PC-9 (cell line): ENCODE data around the gene ENDOG. TPM values are rescaled to one million over a fixed set of nuclear protein-coding genes. Genes with fewer than 3 reads are reported as not detected.
"Not testable (repeated sequence)": the region's sequence is repeated elsewhere in the genome, so short reads cannot be mapped to it uniquely, and the experiment has no call there.

Experiments used
- BruUV-seq: library from RNA; stranded (reverse); fragments of 400-500 nt; replicated peaks from 2 replicates; lab custom pipeline; 2021; lab: Mats Ljungman, UMichigan
- CTCF ChIA-PET: fragments of 300-600 bp; sonication (Branson Sonifier 250); formaldehyde crosslinking; loops from one replicate; lab custom pipeline; 2022; ENCODE audit warnings: antibody characterized with exemption; lab: Charles Lee
- POLR2A ChIA-PET: fragments of 300-600 bp; sonication (Branson Sonifier 250); formaldehyde crosslinking; loops from one replicate; lab custom pipeline; 2022; ENCODE audit warnings: antibody characterized with exemption; ENCODE audit not compliant: unreplicated experiment; lab: Charles Lee
- DNase-seq, 2 experiments: peaks; one replicate each; pipeline versions ENCODE4 v3.0.0 to v3.0.0-alpha.2; 2015 to 2022; ENCODE audit warnings: mixed read lengths in 1 of 2
- H2AFZ ChIP-seq: fragments of 200-600 bp; sonication (generic); 2 replicates; pipeline ENCODE4 v1.8.1; 2017; ENCODE audit warnings: antibody characterized with exemption
- H3F3A ChIP-seq: fragments of 200-600 bp; sonication (generic); 2 replicates; pipeline ENCODE4 v1.8.1; 2017; ENCODE audit warnings: antibody characterized with exemption, mild to moderate bottlenecking, low read depth; ENCODE audit not compliant: insufficient read depth
- H3K27ac ChIP-seq: fragments of 200-600 bp; sonication (generic); 2 replicates; pipeline ENCODE4 v1.6.1; 2016; ENCODE audit warnings: mixed run types
- H3K27me3 ChIP-seq: fragments of 200-600 bp; sonication (generic); 2 replicates; pipeline ENCODE4 v1.6.1; 2016; ENCODE audit warnings: low read depth, mixed run types; ENCODE audit not compliant: insufficient read depth
- H3K36me3 ChIP-seq: fragments of 200-600 bp; sonication (generic); 2 replicates; pipeline ENCODE4 v1.6.1; 2016; ENCODE audit warnings: low read depth, mixed run types
- H3K4me1 ChIP-seq: fragments of 200-600 bp; sonication (generic); replicated peaks from 2 replicates; pipeline ENCODE4 v1.6.1; 2016; ENCODE audit warnings: mixed run types; ENCODE audit not compliant: insufficient read depth
- H3K4me2 ChIP-seq: fragments of 200-600 bp; sonication (generic); 2 replicates; pipeline ENCODE4 v1.6.1; 2017; ENCODE audit warnings: mixed run types
- H3K4me3 ChIP-seq: fragments of 200-600 bp; sonication (generic); 2 replicates; pipeline ENCODE4 v1.6.1; 2016; ENCODE audit warnings: mixed run types
- H3K79me2 ChIP-seq: fragments of 200-600 bp; sonication (generic); 2 replicates; pipeline ENCODE4 v1.6.1; 2017; ENCODE audit warnings: low read depth, mixed run types
- H3K9me2 ChIP-seq: fragments of 200-600 bp; sonication (generic); 2 replicates; pipeline ENCODE4 v1.8.1; 2017; ENCODE audit warnings: mild to moderate bottlenecking; ENCODE audit not compliant: insufficient read depth
- H3K9me3 ChIP-seq: fragments of 200-600 bp; sonication (generic); 2 replicates; pipeline ENCODE4 v1.8.1; 2016; ENCODE audit warnings: low read depth; ENCODE audit not compliant: insufficient read depth
- H4K20me1 ChIP-seq: fragments of 200-600 bp; sonication (generic); 2 replicates; pipeline ENCODE4 v1.8.1; 2017; ENCODE audit not compliant: insufficient read depth
- EZH2 ChIP-seq: fragments of 200-600 bp; sonication (generic); IDR thresholded peaks from 2 replicates; pipeline ENCODE4 v1.8.0; 2017; ENCODE audit warnings: antibody characterized with exemption, low read depth
- intact Hi-C: fragments of 100-400 bp; cut with micrococcal nuclease; formaldehyde crosslinking; loops from one replicate; pipeline ENCODE4 v1.10.0; 2022; ENCODE audit not compliant: unreplicated experiment
- total RNA-seq: library from RNA; stranded (reverse); gene quantifications from 2 replicates; pipeline ENCODE4 v1.2.3, GENCODE V29; 2021
- TF ChIP-seq, protein P1 (sequence below): fragments of 200-600 bp; sonication (generic); conservative IDR thresholded peaks from 2 replicates; pipeline ENCODE4 v1.6.1; 2017; ENCODE audit warnings: mixed run types, antibody characterized with exemption, mild to moderate bottlenecking, moderate library complexity

Gene ENDOG
- total RNA-seq, 1 experiment from 2014 or later: 28.6 TPM

DNA sequence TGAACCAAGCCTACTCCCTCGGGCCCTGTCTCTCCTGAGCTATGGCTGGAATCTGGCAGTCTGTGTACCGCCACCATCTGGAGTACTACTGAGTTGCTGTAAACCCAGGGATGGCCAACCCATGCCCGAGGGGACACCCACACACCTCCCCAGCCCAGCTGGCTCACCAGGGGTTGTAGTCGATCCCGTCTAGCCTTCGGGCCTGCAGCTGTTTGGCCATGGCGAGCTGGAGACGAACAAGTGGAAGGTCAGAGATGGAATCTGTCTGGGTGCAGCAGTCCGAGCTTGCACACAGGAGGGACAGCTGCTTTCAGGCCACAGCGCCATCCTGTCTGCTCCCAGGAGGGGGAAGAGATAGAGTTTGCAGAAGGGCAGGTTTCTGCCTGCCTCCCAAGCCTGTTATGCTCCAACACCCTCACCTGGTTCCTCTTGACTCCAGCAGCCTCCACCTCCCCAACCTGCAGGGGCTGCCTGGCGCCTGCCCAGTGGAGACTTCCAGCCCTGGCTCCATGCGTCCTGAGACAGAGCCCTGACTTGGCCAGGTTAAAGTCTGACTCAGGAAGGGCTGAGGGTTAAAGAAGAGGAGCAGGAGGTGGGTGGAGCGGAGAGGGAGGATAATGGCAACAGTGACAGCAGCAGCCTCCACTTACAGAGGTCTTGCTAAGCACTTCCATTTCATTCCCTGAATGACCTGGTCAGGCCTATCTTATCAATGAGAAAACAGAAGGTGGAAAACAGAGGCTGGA is 27.1 kb downstream of the ENDOG start:
- Histone ChIP-seq H3K4me1 (no peaks in the 10 kb centered on the region), H3K4me2 (no peak overlapping the region), H3K27me3 (no peaks in the 10 kb centered on the region), H4K20me1 (no peaks in the 10 kb centered on the region), H3K36me3 (no peaks in the 10 kb centered on the region), H3K4me3 (no peak overlapping the region), H3K27ac (no peak overlapping the region), H2AFZ (no peak overlapping the region), H3K79me2 (no peaks in the 10 kb centered on the region), H3K9me3 (no peaks in the 10 kb centered on the region), H3K9me2 (no peaks in the 10 kb centered on the region), H3F3A (0 out of 2 replicates have a peak, but pooled peaks cover 5% of the 10 kb centered on the region)
- POLR2A ChIA-PET: interaction anchor here (0.6 kb wide), 1 partner anchor 97 kb away, joined by 10 read pairs; no protein-coding TSS in a partner anchor
- BruUV-seq: no TSS peak
- DNase-seq: no peak
- TF ChIP-seq EZH2: no peak
- TF ChIP-seq, protein P1, sequence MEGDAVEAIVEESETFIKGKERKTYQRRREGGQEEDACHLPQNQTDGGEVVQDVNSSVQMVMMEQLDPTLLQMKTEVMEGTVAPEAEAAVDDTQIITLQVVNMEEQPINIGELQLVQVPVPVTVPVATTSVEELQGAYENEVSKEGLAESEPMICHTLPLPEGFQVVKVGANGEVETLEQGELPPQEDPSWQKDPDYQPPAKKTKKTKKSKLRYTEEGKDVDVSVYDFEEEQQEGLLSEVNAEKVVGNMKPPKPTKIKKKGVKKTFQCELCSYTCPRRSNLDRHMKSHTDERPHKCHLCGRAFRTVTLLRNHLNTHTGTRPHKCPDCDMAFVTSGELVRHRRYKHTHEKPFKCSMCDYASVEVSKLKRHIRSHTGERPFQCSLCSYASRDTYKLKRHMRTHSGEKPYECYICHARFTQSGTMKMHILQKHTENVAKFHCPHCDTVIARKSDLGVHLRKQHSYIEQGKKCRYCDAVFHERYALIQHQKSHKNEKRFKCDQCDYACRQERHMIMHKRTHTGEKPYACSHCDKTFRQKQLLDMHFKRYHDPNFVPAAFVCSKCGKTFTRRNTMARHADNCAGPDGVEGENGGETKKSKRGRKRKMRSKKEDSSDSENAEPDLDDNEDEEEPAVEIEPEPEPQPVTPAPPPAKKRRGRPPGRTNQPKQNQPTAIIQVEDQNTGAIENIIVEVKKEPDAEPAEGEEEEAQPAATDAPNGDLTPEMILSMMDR: no peak
- intact Hi-C loops: no loop called here
- CTCF ChIA-PET: interaction anchor here (0.5 to 0.6 kb wide), 3 partner anchors 16 to 130 kb away, joined by 3 to 13 read pairs (median 10); partner anchors contain the start of gene SPOUT1

DNA sequence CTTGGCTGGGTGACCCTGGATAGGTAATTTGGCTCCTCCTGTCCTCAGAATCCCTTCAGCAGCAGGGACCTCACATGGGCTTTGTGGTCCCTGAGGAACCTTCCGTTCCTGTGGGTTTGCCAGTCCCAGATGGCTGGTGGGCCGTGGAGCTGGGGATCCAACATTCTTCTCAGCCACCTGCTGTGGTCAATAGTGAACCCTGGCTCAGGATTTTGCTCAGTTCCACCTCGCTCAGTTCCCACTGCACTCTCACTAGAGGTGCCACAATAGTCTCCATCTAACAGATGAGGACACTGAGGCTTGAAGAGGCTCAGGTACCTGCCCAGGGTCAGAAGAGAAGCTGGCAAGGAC is 28.4 kb downstream of the ENDOG start:
- Histone ChIP-seq H3K27ac (no peak overlapping the region), H4K20me1 (no peaks in the 10 kb centered on the region), H3K4me1 (no peaks in the 10 kb centered on the region), H3K79me2 (no peaks in the 10 kb centered on the region), H3K9me2 (no peaks in the 10 kb centered on the region), H3K9me3 (no peaks in the 10 kb centered on the region), H3F3A (no peaks in the 10 kb centered on the region), H3K27me3 (no peaks in the 10 kb centered on the region), H3K4me3 (no peak overlapping the region), H3K36me3 (no peaks in the 10 kb centered on the region), H3K4me2 (no peak overlapping the region), H2AFZ (no peak overlapping the region)
- ChIA-PET POLR2A (interaction anchor here (0.6 kb wide), 1 partner anchor 157 kb away, joined by 3 read pairs; the partner anchor contains the start of gene SET), CTCF (interaction anchor here (0.6 kb wide), 1 partner anchor 130 kb away, joined by 8 read pairs; no protein-coding TSS in a partner anchor)
- no peak for DNase-seq
- intact Hi-C loops: no loop called here
- TF ChIP-seq EZH2: no peak
- TF ChIP-seq, protein P1: no peak
- BruUV-seq: no TSS peak

DNA sequence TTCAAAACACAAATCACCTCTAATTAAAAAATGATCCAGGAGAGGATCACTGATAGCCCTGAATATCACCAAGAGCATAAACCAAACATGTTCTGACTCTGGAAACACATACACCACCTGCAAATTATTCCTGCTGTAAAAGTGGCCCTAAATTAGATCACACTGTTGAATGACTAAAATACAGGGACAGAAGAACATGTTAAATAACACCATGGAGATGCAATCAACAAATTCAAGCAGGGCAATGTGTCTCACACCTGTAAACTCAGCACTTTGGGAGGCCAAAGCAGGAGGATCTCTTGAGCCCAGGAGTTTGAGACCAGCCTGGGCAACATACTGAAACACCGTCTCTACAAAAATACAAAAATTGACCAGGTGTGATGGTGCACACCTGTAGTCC is 29.5 kb downstream of the ENDOG start:
- BruUV-seq: no TSS peak
- TF ChIP-seq EZH2: no peak
- TF ChIP-seq, protein P1: no peak
- H3K4me2 ChIP-seq: no peak overlapping the region
- no peak overlapping the region for H3K27ac ChIP-seq
- no peaks in the 10 kb centered on the region for H3K9me3 ChIP-seq
- H3F3A ChIP-seq: no peaks in the 10 kb centered on the region
- H3K27me3 ChIP-seq: no peaks in the 10 kb centered on the region
- no peaks in the 10 kb centered on the region for H3K79me2 ChIP-seq
- no peaks in the 10 kb centered on the region for H3K9me2 ChIP-seq
- no peak for DNase-seq
- intact Hi-C loops: no loop called here
- peaks cover 6% of the 10 kb centered on the region for H3K4me1 ChIP-seq
- H2AFZ ChIP-seq: no peak overlapping the region
- H4K20me1 ChIP-seq: no peaks in the 10 kb centered on the region; the same call in 1 of the 2 replicates
- no peak overlapping the region for H3K4me3 ChIP-seq
- H3K36me3 ChIP-seq: no peaks in the 10 kb centered on the region
- ChIA-PET CTCF (interaction anchor here (0.7 kb wide), 1 partner anchor 775 kb away, joined by 13 read pairs; no protein-coding TSS in a partner anchor), POLR2A (no interaction called here)

DNA sequence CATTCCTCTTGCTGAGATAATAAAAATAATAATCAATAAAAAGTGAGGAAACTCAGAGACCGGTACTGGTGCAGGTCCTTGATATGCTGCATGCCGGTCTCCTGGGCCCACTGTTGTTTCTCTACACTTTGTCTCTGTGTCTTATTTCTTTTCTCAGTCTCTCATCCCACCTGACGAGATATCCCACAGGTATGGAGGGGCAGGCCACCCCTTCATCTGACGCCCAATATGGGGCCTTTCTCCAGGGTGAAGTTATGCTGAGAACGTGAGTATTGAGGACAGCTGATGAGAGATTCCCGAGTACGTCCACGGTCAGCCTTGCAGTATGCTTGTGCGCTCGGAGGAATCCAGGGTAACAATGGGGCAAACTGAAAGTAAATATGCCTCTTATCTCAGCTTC is 32.7 kb downstream of the ENDOG start:
- H3K27ac ChIP-seq, H3K4me3 ChIP-seq, intact Hi-C loops, POLR2A ChIA-PET, H3K9me2 ChIP-seq, BruUV-seq, H3K79me2 ChIP-seq, H3K27me3 ChIP-seq, H3K36me3 ChIP-seq, H3K4me2 ChIP-seq, H3F3A ChIP-seq, H2AFZ ChIP-seq, H3K9me3 ChIP-seq, CTCF ChIA-PET, DNase-seq, H4K20me1 ChIP-seq: not testable (repeated sequence)
- peaks cover 13% of the 10 kb centered on the region for H3K4me1 ChIP-seq
